ENCODE data around the gene PERM1.

Gene PERM1

GRCh38 chr1:964691-965525 lies 17.0 kb downstream of the PERM1 start:
- Histone ChIP-seq H3K27me3 (peaks cover 12% of the 10 kb centered on the region; the same call in 1 of the 2 replicates), H3K9me3 (no peaks in the 10 kb centered on the region), H3K4me3 (no peak overlapping the region), H3K4me1 (peaks cover 34% of the 10 kb centered on the region), H3K4me2 (no peak overlapping the region), H3K36me3 (peaks cover 31% of the 10 kb centered on the region), H3K27ac (no peak overlapping the region), H3K9ac (no peak overlapping the region), H4K20me1 (peaks cover 15% of the 10 kb centered on the region)
- no peak for TF ChIP-seq Cebpa-rat (IDR thresholded peaks at IDR 0.05)

GRCh38 chr1:963746-964525 lies 18.0 kb downstream of the PERM1 start:
- peaks cover 15% of the 10 kb centered on the region for H4K20me1 ChIP-seq
- H3K9ac ChIP-seq = no peak overlapping the region
- H3K4me2 ChIP-seq = no peak overlapping the region
- peaks cover 41% of the 10 kb centered on the region for H3K4me1 ChIP-seq
- H3K27ac ChIP-seq = no peak overlapping the region
- peaks cover 19% of the 10 kb centered on the region; the same call in 1 of the 2 replicates for H3K27me3 ChIP-seq
- no peaks in the 10 kb centered on the region for H3K9me3 ChIP-seq
- no peak overlapping the region for H3K4me3 ChIP-seq
- TF ChIP-seq Cebpa-rat (IDR thresholded peaks at IDR 0.05) = no peak
- peaks cover 31% of the 10 kb centered on the region for H3K36me3 ChIP-seq

GRCh38 chr1:963301-963651 lies 18.6 kb downstream of the PERM1 start:
- no peaks in the 10 kb centered on the region for H3K9me3 ChIP-seq
- peaks cover 43% of the 10 kb centered on the region for H3K4me1 ChIP-seq
- no peak overlapping the region for H3K4me3 ChIP-seq
- H3K27me3 ChIP-seq = peaks cover 19% of the 10 kb centered on the region; the same call in 1 of the 2 replicates
- peaks cover 22% of the 10 kb centered on the region for H4K20me1 ChIP-seq
- H3K9ac ChIP-seq = no peak overlapping the region
- H3K4me2 ChIP-seq = no peak overlapping the region
- H3K36me3 ChIP-seq = peaks cover 31% of the 10 kb centered on the region
- H3K27ac ChIP-seq = no peak overlapping the region
- no peak for TF ChIP-seq Cebpa-rat (IDR thresholded peaks at IDR 0.05)

DNA sequence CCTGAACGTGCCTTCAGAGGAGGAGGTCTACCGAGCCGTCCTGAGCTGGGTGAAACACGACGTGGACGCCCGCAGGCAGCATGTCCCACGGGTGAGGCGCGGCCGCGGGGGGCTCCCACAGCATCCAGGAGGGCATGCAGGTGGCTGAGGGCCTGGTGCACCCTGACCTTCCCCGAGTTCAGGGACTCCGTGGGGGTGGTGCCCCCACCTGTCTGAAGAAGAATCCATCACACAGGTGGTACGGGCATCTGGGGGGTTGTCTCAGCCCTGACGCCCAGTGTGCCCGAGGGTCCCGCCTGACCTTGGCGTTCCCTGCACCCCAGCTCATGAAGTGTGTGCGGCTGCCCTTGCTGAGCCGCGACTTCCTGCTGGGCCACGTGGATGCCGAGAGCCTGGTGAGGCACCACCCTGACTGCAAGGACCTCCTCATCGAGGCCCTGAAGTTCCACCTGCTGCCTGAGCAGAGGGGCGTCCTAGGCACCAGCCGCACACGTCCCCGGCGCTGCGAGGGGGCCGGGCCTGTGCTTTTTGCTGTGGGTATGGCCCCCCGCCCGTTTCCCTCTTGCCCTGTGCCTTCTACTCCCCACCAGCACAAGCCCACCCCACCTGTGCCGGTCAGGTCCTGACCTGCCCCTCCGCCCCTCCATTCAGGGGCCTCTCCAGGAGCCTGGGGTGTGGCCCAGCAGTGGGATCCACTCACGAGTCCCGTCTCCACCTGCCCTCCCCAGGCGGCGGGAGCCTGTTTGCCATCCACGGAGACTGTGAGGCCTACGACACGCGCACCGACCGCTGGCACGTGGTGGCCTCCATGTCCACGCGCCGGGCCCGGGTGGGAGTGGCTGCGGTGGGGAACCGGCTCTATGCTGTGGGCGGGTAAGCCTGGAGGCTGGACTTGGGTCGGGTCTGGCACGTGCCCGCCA lies 19.3 kb downstream of the PERM1 start:
- no peak overlapping the region for H3K4me2 ChIP-seq
- no peaks in the 10 kb centered on the region for H3K9me3 ChIP-seq
- peaks cover 45% of the 10 kb centered on the region for H3K4me1 ChIP-seq
- no peak overlapping the region for H3K9ac ChIP-seq
- H4K20me1 ChIP-seq = peaks cover 28% of the 10 kb centered on the region
- H3K27ac ChIP-seq = no peak overlapping the region
- TF ChIP-seq Cebpa-rat (IDR thresholded peaks at IDR 0.05) = no peak
- H3K36me3 ChIP-seq = peaks cover 31% of the 10 kb centered on the region
- peaks cover 16% of the 10 kb centered on the region; the same call in 1 of the 2 replicates for H3K27me3 ChIP-seq
- no peak overlapping the region for H3K4me3 ChIP-seq

DNA sequence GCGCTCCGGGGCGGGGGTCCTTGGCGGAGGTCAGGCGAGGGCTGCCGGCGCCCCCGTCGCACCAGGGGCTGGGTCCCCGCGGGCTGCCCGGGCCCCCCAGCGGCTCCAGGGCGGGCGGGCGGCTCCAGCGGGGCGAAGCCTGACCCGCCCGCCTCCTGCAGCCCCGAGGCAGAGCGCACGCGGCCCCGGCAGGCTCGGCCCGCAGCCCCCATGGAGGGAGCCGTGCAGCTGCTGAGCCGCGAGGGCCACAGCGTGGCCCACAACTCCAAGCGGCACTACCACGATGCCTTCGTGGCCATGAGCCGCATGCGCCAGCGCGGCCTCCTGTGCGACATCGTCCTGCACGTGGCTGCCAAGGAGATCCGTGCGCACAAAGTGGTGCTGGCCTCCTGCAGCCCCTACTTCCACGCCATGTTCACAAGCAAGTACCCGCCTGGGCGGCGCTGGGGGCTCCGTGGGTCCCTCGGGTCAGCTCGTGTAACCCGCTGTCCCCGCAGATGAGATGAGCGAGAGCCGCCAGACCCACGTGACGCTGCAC lies 20.7 kb downstream of the PERM1 start:
- Histone ChIP-seq H3K27ac (peak overlapping the region; percentile 84), H3K4me3 (peak overlapping the region; percentile 98), H3K27me3 (peaks cover 11% of the 10 kb centered on the region; the same call in 1 of the 2 replicates), H3K4me2 (peak overlapping the region; percentile 87), H3K9ac (peak overlapping the region; percentile 86), H3K4me1 (peaks cover 47% of the 10 kb centered on the region), H4K20me1 (peaks cover 41% of the 10 kb centered on the region), H3K9me3 (no peaks in the 10 kb centered on the region), H3K36me3 (peaks cover 46% of the 10 kb centered on the region)
- TF ChIP-seq Cebpa-rat (IDR thresholded peaks at IDR 0.05) = no peak

GRCh38 chr1:960363-961131 lies 21.3 kb downstream of the PERM1 start, which contains the start of gene KLHL17:
Gene KLHL17 (plus strand): TSS chr1:960584. CDS start chr1:960694, 110 bp downstream.
- H4K20me1 ChIP-seq = peaks cover 41% of the 10 kb centered on the region
- H3K4me1 ChIP-seq = peaks cover 48% of the 10 kb centered on the region
- H3K27me3 ChIP-seq = peaks cover 6% of the 10 kb centered on the region; the same call in 1 of the 2 replicates
- H3K4me2 ChIP-seq = peak within 1 kb of the TSS; percentile 87
- H3K36me3 ChIP-seq = peaks cover 51% of the 10 kb centered on the region
- TF ChIP-seq Cebpa-rat (IDR thresholded peaks at IDR 0.05) = no peak
- peak within 1 kb of the TSS; percentile 86 for H3K9ac ChIP-seq
- H3K27ac ChIP-seq = peak within 1 kb of the TSS; percentile 84
- H3K9me3 ChIP-seq = no peaks in the 10 kb centered on the region
- peak within 1 kb of the TSS; percentile 98 for H3K4me3 ChIP-seq

GRCh38 chr1:959731-960362 lies 22.0 kb downstream of the PERM1 start:
- H3K9me3 ChIP-seq = no peaks in the 10 kb centered on the region
- H3K9ac ChIP-seq = peak overlapping the region; percentile 86
- H3K4me1 ChIP-seq = peaks cover 51% of the 10 kb centered on the region
- peak overlapping the region; percentile 84 for H3K27ac ChIP-seq
- peaks cover 6% of the 10 kb centered on the region; the same call in 1 of the 2 replicates for H3K27me3 ChIP-seq
- TF ChIP-seq Cebpa-rat (IDR thresholded peaks at IDR 0.05) = no peak
- peak overlapping the region; percentile 98 for H3K4me3 ChIP-seq
- peaks cover 51% of the 10 kb centered on the region for H3K36me3 ChIP-seq
- peak overlapping the region; percentile 87 for H3K4me2 ChIP-seq
- H4K20me1 ChIP-seq = peaks cover 48% of the 10 kb centered on the region
